ENCODE data around the gene HDDC3. TPM values are rescaled to one million over a fixed set of nuclear protein-coding genes. Genes with fewer than 3 reads are reported as not detected.

Gene HDDC3
- total and polyA plus RNA-seq, 11 donors, result 10.9 to 19.9 (median 15.2) TPM

- no peaks in the 10 kb centered on the region for H3K27me3 ChIP-seq
- no peaks in the 10 kb centered on the region for H3K9me3 ChIP-seq
- DNase-seq (no peak), ATAC-seq (no peak)
- WGBS, 4 donors, result 83 to 97% (median 90%) methylated on average over 5 of the region's 5 CpGs
- H3K4me3 ChIP-seq, result no peak overlapping the region
- no peaks in the 10 kb centered on the region for H3K4me1 ChIP-seq
- TF ChIP-seq POLR2A (IDR thresholded peaks at IDR 0.05), result no peak
- no peak for TF ChIP-seq CTCF (IDR thresholded peaks at IDR 0.05)
- H3K36me3 ChIP-seq, result peaks cover 0 to 61% (median 3%) of the 10 kb centered on the region in 9 donors
- intact Hi-C loops (cut with DNase I), result no loop called here
- no peak overlapping the region for H3K27ac ChIP-seq
Measured at GRCh38 chr15:90972133-90972532, 39.8 kb upstream of the HDDC3 start.

- no peak overlapping the region for H3K27ac ChIP-seq
- 88 to 93% (median 91%) methylated on average over 7 of the region's 7 CpGs for WGBS, 4 donors
- no peaks in the 10 kb centered on the region for H3K9me3 ChIP-seq
- H3K4me3 ChIP-seq, result no peak overlapping the region
- ATAC-seq, result no peak
- H3K36me3 ChIP-seq, result peaks cover 0 to 63% (median 17%) of the 10 kb centered on the region in 9 donors
- no peaks in the 10 kb centered on the region for H3K4me1 ChIP-seq
- no peaks in the 10 kb centered on the region for H3K27me3 ChIP-seq
- TF ChIP-seq POLR2A (IDR thresholded peaks at IDR 0.05) (no peak), CTCF (IDR thresholded peaks at IDR 0.05) (no peak)
- intact Hi-C loops (cut with DNase I), result no loop called here
- DNase-seq, result no peak
Measured at GRCh38 chr15:90970274-90970673, 37.9 kb upstream of the HDDC3 start.

GRCh38 chr15:90968434-90968833, 36.1 kb upstream of the HDDC3 start:
- Histone ChIP-seq H3K36me3 (peaks cover 0 to 70% (median 31%) of the 10 kb centered on the region in 9 donors), H3K4me1 (no peaks in the 10 kb centered on the region), H3K9me3 (no peaks in the 10 kb centered on the region), H3K4me3 (no peak overlapping the region), H3K27ac (no peak overlapping the region), H3K27me3 (no peaks in the 10 kb centered on the region)
- DNase-seq, result no peak
- ATAC-seq, result no peak
- WGBS, 4 donors, result 90 to 100% (median 96%) methylated on average over 1 of the region's 1 CpG
- no peak for TF ChIP-seq CTCF (IDR thresholded peaks at IDR 0.05)
- no peak for TF ChIP-seq POLR2A (IDR thresholded peaks at IDR 0.05)
- intact Hi-C loops (cut with DNase I), result no loop called here

GRCh38 chr15:90967206-90967605, 34.9 kb upstream of the HDDC3 start:
- peaks cover 0 to 72% (median 39%) of the 10 kb centered on the region in 9 donors for H3K36me3 ChIP-seq
- WGBS, 4 donors, result 83 to 96% (median 94%) methylated on average over 5 of the region's 5 CpGs
- no peak for DNase-seq
- H3K4me1 ChIP-seq, result no peaks in the 10 kb centered on the region
- H3K9me3 ChIP-seq, result no peaks in the 10 kb centered on the region
- no peaks in the 10 kb centered on the region for H3K27me3 ChIP-seq
- no peak overlapping the region for H3K4me3 ChIP-seq
- no peak overlapping the region for H3K27ac ChIP-seq
- no peak for ATAC-seq
- intact Hi-C loops (cut with DNase I), result no loop called here
- TF ChIP-seq POLR2A (IDR thresholded peaks at IDR 0.05), result no peak
- TF ChIP-seq CTCF (IDR thresholded peaks at IDR 0.05), result no peak

All from heart left ventricle (tissue), 16 donors.